Inflammatory macrophage treated with lipopolysaccharide for 1 hour (primary cell): ENCODE data around the gene RNF220.

Experiments used
- DNase-seq, 2 donors: peaks; one replicate each; pipeline ENCODE4 v3.0.0-alpha.2; 2020 to 2022

Gene RNF220

GRCh38 chr1:44553771-44554170 is 148.7 kb downstream of the RNF220 start:
- no peak for DNase-seq

DNA sequence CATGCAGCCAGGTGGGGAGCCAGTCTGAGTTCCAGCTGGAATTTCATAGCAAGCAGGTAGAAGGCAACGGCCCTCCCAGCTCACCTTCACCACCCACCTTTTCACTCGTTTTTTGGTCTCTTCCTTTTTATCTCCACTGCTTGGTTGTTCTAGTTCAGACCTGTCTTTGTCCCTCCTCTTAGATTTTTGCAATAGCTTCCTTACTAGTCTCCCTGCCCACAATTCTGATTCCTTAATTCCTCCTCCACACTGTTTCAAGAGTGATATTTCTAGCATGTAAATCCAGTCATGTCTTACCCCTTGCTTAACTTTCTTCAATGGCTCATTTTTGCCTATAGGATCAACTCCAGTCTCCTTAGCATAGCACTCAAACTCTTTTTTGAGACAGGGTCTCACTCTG is 149.7 kb downstream of the RNF220 start:
- DNase-seq, result no peak

DNA sequence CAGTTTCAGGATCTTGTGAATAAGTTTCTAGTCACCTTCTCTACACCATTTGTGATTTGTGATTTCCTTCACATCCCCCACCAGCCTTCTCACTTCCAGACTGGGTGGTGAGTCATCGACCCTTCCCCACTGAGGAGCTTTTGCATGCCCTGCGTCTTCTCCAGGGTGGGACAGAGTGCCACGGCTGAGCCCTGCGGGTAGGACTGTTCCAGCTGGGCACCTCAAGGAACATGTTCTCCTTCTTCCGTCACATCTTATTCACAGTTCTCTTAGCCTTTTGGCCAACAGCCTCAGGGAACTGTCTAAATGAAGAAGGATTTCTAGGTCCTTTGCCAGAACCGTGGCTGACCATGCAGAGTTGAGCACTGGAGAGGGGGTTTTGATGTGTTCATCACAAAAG is 152.7 kb downstream of the RNF220 start:
- no peak for DNase-seq

- no peak for DNase-seq
Observed at GRCh38 chr1:44558883-44559282, 153.8 kb downstream of the RNF220 start.

GRCh38 chr1:44559330-44559729 is 154.3 kb downstream of the RNF220 start:
- DNase-seq, result no peak

GRCh38 chr1:44559913-44560312 is 154.9 kb downstream of the RNF220 start:
- DNase-seq, result no peak

- peak in 1 of 2 donors; percentile 3 for DNase-seq
Observed at GRCh38 chr1:44560696-44561095, 155.6 kb downstream of the RNF220 start.

DNA sequence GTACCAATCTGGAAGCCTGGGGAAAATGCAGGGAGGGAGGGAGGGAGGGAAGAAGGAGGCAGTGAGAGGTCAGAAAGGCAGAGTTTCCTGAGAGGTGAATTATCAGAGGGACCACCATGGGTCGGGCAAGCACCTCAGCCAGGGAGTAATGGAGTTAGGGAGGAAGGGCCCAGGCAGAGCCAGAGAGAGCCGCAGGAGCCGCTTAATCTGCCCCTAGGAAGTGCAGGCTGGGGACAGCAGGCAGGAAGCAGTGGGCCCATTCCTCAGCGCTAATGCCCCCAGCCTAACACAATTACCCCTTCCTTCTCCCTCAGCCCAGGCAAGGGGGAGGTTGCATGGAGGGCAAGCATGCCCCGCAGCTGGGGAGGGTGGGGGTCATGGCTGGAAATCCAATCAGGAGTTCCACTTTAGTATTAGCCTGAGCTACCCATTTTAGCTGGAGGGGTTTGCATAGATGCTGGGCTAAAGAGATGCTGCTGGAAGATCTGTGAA is 160.2 kb downstream of the RNF220 start:
- DNase-seq, result no peak

DNA sequence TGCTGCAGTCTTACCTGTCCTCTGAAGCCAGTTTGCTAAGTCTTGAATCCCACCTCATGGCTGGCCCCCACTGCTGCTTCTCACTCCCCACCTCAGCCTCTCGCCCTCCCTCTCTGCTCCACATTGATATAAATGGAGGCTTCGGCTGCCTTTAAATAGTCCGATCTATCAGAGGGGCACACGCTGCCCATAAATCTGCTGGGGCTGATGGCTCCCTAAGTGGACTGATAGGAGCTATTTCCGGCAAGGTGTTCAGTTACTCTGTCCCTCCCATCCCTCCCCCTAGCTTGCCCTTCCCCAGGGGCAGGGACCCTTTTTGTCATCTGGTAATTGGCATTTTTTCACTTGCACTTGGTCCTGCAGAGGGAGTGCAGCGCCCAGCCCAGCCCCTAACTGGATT is 160.8 kb downstream of the RNF220 start:
- DNase-seq, result no peak

DNA sequence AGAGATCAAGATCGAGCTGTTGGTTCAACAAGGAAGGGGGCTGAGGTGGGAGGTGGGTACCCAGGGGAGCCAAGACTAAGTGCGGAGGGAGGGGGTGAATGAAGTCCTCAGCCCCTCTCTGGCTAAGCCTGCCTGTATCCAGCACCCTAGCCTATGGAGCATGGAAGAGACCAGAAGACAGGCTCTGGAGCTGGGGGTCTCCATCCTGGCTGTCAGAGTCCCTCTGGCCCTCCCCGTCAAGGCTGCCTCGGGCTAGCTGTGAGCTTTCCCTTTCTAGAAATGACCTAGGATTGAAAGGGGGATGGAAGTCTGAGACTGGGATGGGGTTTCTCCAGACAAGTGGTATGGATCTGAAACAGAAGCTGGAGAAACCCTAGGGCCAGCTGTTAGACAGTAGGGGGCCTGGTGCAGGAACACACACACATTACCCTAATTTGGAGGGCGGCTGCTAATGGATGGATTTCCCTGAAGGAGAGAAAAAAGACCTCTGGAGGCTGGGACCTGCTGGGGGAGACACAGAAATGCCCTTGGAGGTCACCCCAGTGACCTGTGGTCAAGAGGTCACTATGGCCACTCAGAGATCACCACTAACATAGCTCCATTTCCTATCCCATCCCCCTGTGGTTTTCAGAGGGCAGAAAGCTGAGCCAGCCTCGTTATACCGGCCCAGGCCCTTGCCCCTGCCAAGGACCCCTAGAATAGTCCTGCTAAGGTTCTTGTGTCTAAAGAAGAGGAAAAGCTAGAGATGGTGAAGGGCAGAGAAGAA is 161.4 kb downstream of the RNF220 start:
- no peak for DNase-seq

GRCh38 chr1:44568128-44568900 is 163.3 kb downstream of the RNF220 start:
- DNase-seq, result no peak

- DNase-seq, result no peak
Observed at GRCh38 chr1:44569491-44569890, 164.4 kb downstream of the RNF220 start.

- DNase-seq, result peak; percentile 16 to 59
Observed at GRCh38 chr1:44571712-44572571, 166.9 kb downstream of the RNF220 start.

GRCh38 chr1:44572572-44572879 is 167.5 kb downstream of the RNF220 start:
- DNase-seq, result no peak

- no peak for DNase-seq
Observed at GRCh38 chr1:44575396-44575795, 170.3 kb downstream of the RNF220 start.

DNA sequence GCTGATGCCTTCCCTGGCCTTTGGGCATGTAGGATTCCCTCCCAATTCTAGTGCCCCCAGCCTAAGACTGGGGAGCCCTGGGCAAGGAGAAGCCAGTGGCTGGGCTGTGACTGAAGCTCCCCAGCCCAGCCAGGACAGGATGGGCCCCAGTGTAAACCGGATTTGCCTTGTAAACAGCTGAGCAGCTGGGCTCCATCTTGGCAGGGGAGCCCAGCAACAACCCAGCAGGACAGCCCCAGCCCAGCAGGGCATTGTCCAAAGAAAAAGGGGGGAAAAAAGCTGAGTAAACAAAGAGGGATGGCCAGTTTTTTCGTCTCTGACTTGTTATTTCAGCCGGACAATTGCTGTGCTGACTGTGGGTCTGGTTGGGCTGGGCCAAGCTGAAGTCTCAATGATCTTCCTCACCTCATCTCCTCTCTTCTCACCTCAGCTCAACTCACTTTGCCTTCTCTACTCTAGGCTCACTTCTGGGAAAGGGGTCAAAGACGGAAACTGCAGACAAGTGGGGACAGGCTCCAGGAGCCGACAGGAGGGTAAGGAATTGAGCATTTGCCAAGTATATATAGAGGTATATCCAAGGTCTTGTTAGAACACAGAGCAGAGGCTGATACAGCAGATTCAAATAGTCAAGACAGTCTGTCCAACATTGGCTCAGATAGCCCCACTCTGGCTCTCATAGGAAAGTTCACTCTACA is 171.5 kb downstream of the RNF220 start:
- no peak for DNase-seq

- DNase-seq, result no peak
Observed at GRCh38 chr1:44581205-44581604, 176.2 kb downstream of the RNF220 start.

DNA sequence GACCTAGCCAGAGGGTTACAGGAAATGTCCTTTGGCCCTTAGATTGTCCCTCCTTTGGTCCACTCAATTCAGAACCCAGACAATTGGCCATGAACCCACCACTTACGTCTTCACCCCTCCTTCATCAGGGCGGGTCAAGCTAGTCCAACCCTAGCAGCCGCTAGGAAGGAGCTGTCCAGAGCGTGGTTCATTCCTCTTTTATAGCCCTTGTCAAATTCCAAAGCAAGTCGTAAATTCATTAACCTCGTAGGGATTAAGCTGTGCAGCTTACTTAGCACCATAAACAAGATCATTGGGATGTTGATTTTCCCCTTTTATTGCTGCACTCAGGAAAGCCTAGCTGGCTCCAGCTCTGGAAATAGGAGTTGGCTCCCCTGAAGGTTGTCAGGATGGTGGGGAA is 179.1 kb downstream of the RNF220 start:
- no peak for DNase-seq

GRCh38 chr1:44585315-44585920 is 180.4 kb downstream of the RNF220 start:
- DNase-seq, result no peak

GRCh38 chr1:44587796-44588460 is 182.9 kb downstream of the RNF220 start:
- no peak for DNase-seq

- DNase-seq, result no peak
Observed at GRCh38 chr1:44588551-44589210, 183.6 kb downstream of the RNF220 start.
